ENCODE results near the gene TAGLN. TPM values are rescaled to one million over a fixed set of nuclear protein-coding genes. Genes with fewer than 3 reads are reported as not detected.

TAGLN gene
- total RNA-seq, 5 donors from 2014 or later (not counting 1 experiment from before 2014, with no cell fraction given), result 8.5 to 19.7 (median 13.4) TPM

DNA sequence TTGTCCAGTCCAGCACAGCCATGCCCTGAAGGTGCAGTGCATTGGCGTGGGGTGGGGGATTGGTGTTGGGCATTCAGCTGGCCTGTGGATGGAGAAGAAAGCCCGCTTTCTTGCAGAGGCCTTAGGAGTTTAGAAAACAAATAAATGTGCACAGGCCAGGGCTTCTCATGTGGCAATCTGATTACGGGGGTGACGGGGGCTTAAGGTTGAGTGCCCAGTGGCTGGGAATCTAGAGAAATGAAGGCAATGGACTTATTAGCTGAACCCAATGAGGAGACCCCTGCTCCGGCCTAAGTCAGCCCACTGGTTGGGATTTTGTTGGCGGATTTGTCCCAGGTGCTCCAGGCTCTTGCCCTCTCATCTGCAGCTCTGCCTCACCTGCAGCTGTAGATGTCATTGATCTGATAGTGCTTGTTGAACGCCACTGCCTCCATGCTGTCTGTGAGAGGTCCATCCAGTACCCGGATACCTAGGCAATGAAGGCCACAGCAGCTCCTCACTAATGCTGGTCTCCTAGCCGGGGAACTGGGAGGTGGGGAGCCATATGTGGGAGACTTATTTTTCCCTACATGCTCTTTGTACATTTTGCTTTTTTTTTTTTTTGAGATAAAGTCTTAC, 26.5 kb downstream of the TAGLN start:
- H3K4me3 Mint-ChIP-seq, result no peak overlapping the region
- ATAC-seq (replicated peaks in 1 of 4), result no peak
- Histone ChIP-seq H3K36me3 (ENCODE audit: control insufficient read depth in 2 of 2, extremely low read depth in 1 of 2, insufficient read depth in 1 of 2, low read length in 1 of 2) (peaks cover 31 to 91% of the 10 kb centered on the region in 2 donors), H3K4me3 (ENCODE audit: control insufficient read depth in 1 of 2, extremely low read depth in 1 of 2, low read length in 1 of 2) (no peak overlapping the region), H3K9me3 (no peaks in the 10 kb centered on the region), H3K27ac (ENCODE audit: low read length) (no peak overlapping the region), H3K27me3 (replicated peaks in 1 of 2; ENCODE audit: control insufficient read depth in 2 of 2, extremely low read depth in 1 of 2, insufficient read depth in 2 of 2, low read length in 1 of 2) (no peaks in the 10 kb centered on the region), H3K4me1 (ENCODE audit: control insufficient read depth in 1 of 2, extremely low read depth in 1 of 2, insufficient read depth in 2 of 2, low read length in 2 of 2) (peaks cover 10 to 46% of the 10 kb centered on the region in 2 experiments)
- no peaks in the 10 kb centered on the region for H3K27me3 Mint-ChIP-seq
- no peak overlapping the region for H3K27ac Mint-ChIP-seq
- DNase-seq, result no peak
- ChIA-PET CTCF (interaction anchor here (0.5 to 2.9 kb wide), 15 partner anchors 9 to 493 kb away, joined by 3 to 38 read pairs (median 4); partner anchors contain the start of genes APOA5 (in 1 of the 2) and SIDT2 (in 1 of the 2)), POLR2A (interaction anchor here in 1 of 2 donors (0.5 to 0.7 kb wide), 3 partner anchors 76 to 589 kb away, joined by 3 to 6 read pairs (median 5); no protein-coding TSS in a partner anchor)
- H3K9me3 Mint-ChIP-seq, result no peaks in the 10 kb centered on the region
- 97% methylated on average over 7 of the region's 9 CpGs for WGBS (ENCODE audit: insufficient coverage)
- H3K36me3 Mint-ChIP-seq, result peaks cover 55% of the 10 kb centered on the region
- peaks cover 34 to 46% (median 41%) of the 10 kb centered on the region in 3 donors for H3K4me1 Mint-ChIP-seq

DNA sequence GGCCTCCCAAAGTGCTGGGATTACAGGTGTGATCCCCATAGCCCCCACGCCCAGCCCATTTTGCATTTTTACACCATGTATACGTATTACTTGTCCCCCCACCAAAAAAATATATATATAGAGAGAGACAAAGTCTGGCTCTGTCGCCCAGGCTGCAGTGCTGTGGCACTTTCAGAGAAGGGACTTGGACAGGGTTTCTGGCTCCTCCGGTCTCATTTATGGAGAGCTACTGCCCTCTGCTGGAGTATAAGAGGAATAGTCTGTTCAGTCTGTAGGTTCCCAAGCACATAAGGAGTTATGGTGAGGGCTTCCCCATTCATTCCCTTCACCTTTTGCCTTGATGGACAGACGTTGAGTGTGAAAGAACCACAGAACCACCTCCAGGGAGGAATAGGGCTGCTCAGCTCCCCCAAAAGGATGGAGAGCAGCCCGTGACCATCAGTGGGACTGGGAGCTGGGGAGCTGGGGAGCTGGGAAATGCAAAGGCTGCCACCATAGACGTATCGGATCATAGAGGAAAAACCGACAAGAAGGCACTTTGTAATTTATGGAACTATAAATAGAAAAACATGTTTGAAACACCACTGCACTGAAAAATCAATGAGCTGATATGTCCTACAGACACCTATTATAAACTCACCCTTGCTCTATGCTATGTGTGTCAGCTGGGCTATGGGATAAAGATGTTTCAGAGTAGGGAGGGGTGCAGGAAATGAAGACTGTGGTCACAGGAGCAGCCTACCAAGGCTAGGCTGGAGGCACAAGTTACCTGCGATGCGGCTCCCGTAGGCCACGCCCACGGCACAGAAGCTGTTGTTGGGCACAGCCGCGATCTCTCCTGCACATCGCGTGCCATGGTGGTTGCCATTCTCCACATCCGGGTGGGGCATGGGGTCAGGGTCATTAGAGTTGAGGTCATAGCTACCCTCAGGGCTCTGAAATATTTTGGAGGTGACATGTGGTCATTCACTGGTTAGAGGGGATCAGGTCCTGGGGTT, 27.5 kb downstream of the TAGLN start:
- CTCF ChIA-PET, result interaction anchor here (0.6 to 2.9 kb wide), 20 partner anchors 8 to 494 kb away, joined by 3 to 38 read pairs (median 5); partner anchors contain the start of genes APOA5 (in 1 of the 2), SIDT2 (in 1 of the 2) and ZPR1 (in 1 of the 2)
- DNase-seq, result peak in 32 of 35 experiments; percentile 16 to 86 (median 36)
- H3K27me3 ChIP-seq (replicated peaks in 1 of 2; ENCODE audit: control insufficient read depth in 2 of 2, extremely low read depth in 1 of 2, insufficient read depth in 2 of 2, low read length in 1 of 2), result no peaks in the 10 kb centered on the region
- H3K4me1 ChIP-seq (ENCODE audit: control insufficient read depth in 1 of 2, extremely low read depth in 1 of 2, insufficient read depth in 2 of 2, low read length in 2 of 2), result peaks cover 14 to 56% of the 10 kb centered on the region in 2 experiments
- WGBS (ENCODE audit: insufficient coverage), result 76% methylated on average over 11 of the region's 19 CpGs
- H3K4me3 ChIP-seq (ENCODE audit: control insufficient read depth in 1 of 2, extremely low read depth in 1 of 2, low read length in 1 of 2), result no peak overlapping the region
- ATAC-seq (replicated peaks in 1 of 4), result peak; percentile 59 to 68 (median 62)
- Mint-ChIP-seq H3K9me3 (no peaks in the 10 kb centered on the region), H3K4me3 (peak overlapping the region in 1 of 3 donors; percentile 34), H3K4me1 (peaks cover 40 to 55% (median 46%) of the 10 kb centered on the region in 3 donors), H3K27me3 (no peaks in the 10 kb centered on the region), H3K27ac (peak overlapping the region; percentile 80 to 84), H3K36me3 (peaks cover 55% of the 10 kb centered on the region)
- POLR2A ChIA-PET, result interaction anchor here (0.5 to 0.9 kb wide), 4 partner anchors 41 to 406 kb away, joined by 3 to 5 read pairs (median 4); no protein-coding TSS in a partner anchor
- peaks cover 28 to 81% of the 10 kb centered on the region in 2 donors for H3K36me3 ChIP-seq (ENCODE audit: control insufficient read depth in 2 of 2, extremely low read depth in 1 of 2, insufficient read depth in 1 of 2, low read length in 1 of 2)
- peak overlapping the region; percentile 4 for H3K27ac ChIP-seq (ENCODE audit: low read length)
- no peaks in the 10 kb centered on the region for H3K9me3 ChIP-seq

- peaks cover 41 to 57% (median 45%) of the 10 kb centered on the region in 3 donors for H3K4me1 Mint-ChIP-seq
Measured at GRCh38 chr11:117228091-117228490, 28.9 kb downstream of the TAGLN start.

GRCh38 chr11:117229411-117229810, 30.2 kb downstream of the TAGLN start:
- CTCF ChIA-PET, result interaction anchor here in 1 of 2 donors (1.1 kb wide), 1 partner anchor 48 kb away, joined by 5 read pairs; no protein-coding TSS in a partner anchor
- H3K4me1 Mint-ChIP-seq, result peaks cover 54 to 70% (median 58%) of the 10 kb centered on the region in 3 donors

More at GRCh38 chr11:117228091-117228490, 28.9 kb downstream of the TAGLN start:
- Mint-ChIP-seq H3K4me3 (peak overlapping the region; percentile 7 to 45 (median 17)), H3K27ac (peak overlapping the region; percentile 64 to 77), H3K27me3 (no peaks in the 10 kb centered on the region), H3K36me3 (peaks cover 47% of the 10 kb centered on the region), H3K9me3 (no peaks in the 10 kb centered on the region)
- Histone ChIP-seq H3K4me3 (ENCODE audit: control insufficient read depth in 1 of 2, extremely low read depth in 1 of 2, low read length in 1 of 2) (no peak overlapping the region), H3K27me3 (replicated peaks in 1 of 2; ENCODE audit: control insufficient read depth in 2 of 2, extremely low read depth in 1 of 2, insufficient read depth in 2 of 2, low read length in 1 of 2) (no peaks in the 10 kb centered on the region), H3K9me3 (no peaks in the 10 kb centered on the region), H3K36me3 (ENCODE audit: control insufficient read depth in 2 of 2, extremely low read depth in 1 of 2, insufficient read depth in 1 of 2, low read length in 1 of 2) (peaks cover 26 to 68% of the 10 kb centered on the region in 2 donors), H3K27ac (ENCODE audit: low read length) (no peak overlapping the region), H3K4me1 (ENCODE audit: control insufficient read depth in 1 of 2, extremely low read depth in 1 of 2, insufficient read depth in 2 of 2, low read length in 2 of 2) (peaks cover 14 to 61% of the 10 kb centered on the region in 2 experiments)
- CTCF ChIA-PET, result interaction anchor here in 1 of 2 donors (0.8 to 1.4 kb wide), 3 partner anchors 8 to 337 kb away, joined by 3 to 10 read pairs (median 7); no protein-coding TSS in a partner anchor
- ATAC-seq (replicated peaks in 1 of 4) (no peak), DNase-seq (no peak)
- POLR2A ChIA-PET, result interaction anchor here in 1 of 2 donors (0.6 kb wide), 1 partner anchor 350 kb away, joined by 3 read pairs; no protein-coding TSS in a partner anchor
- no CpG with 5 or more reads among the region's 11 CpGs for WGBS (ENCODE audit: insufficient coverage)

DNA sequence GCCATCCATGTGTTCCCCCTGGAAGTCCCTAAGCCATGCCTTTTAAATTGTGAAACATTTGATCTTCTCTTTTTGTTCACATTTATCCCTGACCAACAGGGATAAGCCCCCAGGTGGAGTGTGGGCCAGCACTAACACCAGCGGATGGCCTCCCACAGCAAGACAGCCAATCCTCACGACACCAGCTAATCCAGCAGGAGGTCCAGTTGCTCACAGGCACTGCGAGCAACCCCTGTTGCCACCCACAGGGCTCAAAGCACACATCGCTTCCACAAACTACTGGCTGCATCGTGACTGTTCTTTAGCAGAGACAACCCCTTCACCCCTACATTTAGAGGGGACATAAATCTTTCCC, 30.7 kb downstream of the TAGLN start:
- H3K27me3 Mint-ChIP-seq, result no peaks in the 10 kb centered on the region
- peaks cover 34% of the 10 kb centered on the region for H3K36me3 Mint-ChIP-seq
- ATAC-seq (replicated peaks in 1 of 4) (no peak), DNase-seq (no peak)
- Histone ChIP-seq H3K4me1 (ENCODE audit: control insufficient read depth in 1 of 2, extremely low read depth in 1 of 2, insufficient read depth in 2 of 2, low read length in 2 of 2) (peaks cover 16 to 64% of the 10 kb centered on the region in 2 experiments), H3K36me3 (ENCODE audit: control insufficient read depth in 2 of 2, extremely low read depth in 1 of 2, insufficient read depth in 1 of 2, low read length in 1 of 2) (peaks cover 10 to 50% of the 10 kb centered on the region in 2 donors), H3K27ac (ENCODE audit: low read length) (peak overlapping the region; percentile 84), H3K27me3 (replicated peaks in 1 of 2; ENCODE audit: control insufficient read depth in 2 of 2, extremely low read depth in 1 of 2, insufficient read depth in 2 of 2, low read length in 1 of 2) (no peaks in the 10 kb centered on the region), H3K4me3 (ENCODE audit: control insufficient read depth in 1 of 2, extremely low read depth in 1 of 2, low read length in 1 of 2) (peak overlapping the region; percentile 65 to 88), H3K9me3 (no peaks in the 10 kb centered on the region)
- H3K27ac Mint-ChIP-seq, result peak overlapping the region; percentile 95 to 99
- CTCF ChIA-PET, result interaction anchor here in 1 of 2 donors (1.0 to 1.9 kb wide), 5 partner anchors 49 to 438 kb away, joined by 3 to 12 read pairs (median 4); partner anchors contain the start of genes APOA5 and SIDT2
- H3K4me1 Mint-ChIP-seq, result peaks cover 55 to 71% (median 59%) of the 10 kb centered on the region in 3 donors
- POLR2A ChIA-PET, result no interaction called here
- H3K4me3 Mint-ChIP-seq, result peak overlapping the region; percentile 89 to 98 (median 96)
- H3K9me3 Mint-ChIP-seq, result no peaks in the 10 kb centered on the region
- 40% methylated on average over 4 of the region's 5 CpGs for WGBS (ENCODE audit: insufficient coverage)

More at GRCh38 chr11:117229411-117229810, 30.2 kb downstream of the TAGLN start:
- 98% methylated on average over 12 of the region's 12 CpGs for WGBS (ENCODE audit: insufficient coverage)
- no peaks in the 10 kb centered on the region for H3K9me3 Mint-ChIP-seq
- no peaks in the 10 kb centered on the region for H3K27me3 ChIP-seq (replicated peaks in 1 of 2; ENCODE audit: control insufficient read depth in 2 of 2, extremely low read depth in 1 of 2, insufficient read depth in 2 of 2, low read length in 1 of 2)
- H3K27ac ChIP-seq (ENCODE audit: low read length), result peak overlapping the region; percentile 84
- H3K4me3 ChIP-seq (ENCODE audit: control insufficient read depth in 1 of 2, extremely low read depth in 1 of 2, low read length in 1 of 2), result peak overlapping the region in 1 of 2 donors; percentile 65
- ATAC-seq (replicated peaks in 1 of 4) (no peak), DNase-seq (no peak)
- H3K27ac Mint-ChIP-seq, result peak overlapping the region; percentile 95 to 99
- no peaks in the 10 kb centered on the region for H3K27me3 Mint-ChIP-seq
- peaks cover 16 to 64% of the 10 kb centered on the region in 2 experiments for H3K4me1 ChIP-seq (ENCODE audit: control insufficient read depth in 1 of 2, extremely low read depth in 1 of 2, insufficient read depth in 2 of 2, low read length in 2 of 2)
- no peaks in the 10 kb centered on the region for H3K9me3 ChIP-seq
- peak overlapping the region; percentile 89 to 98 (median 96) for H3K4me3 Mint-ChIP-seq
- POLR2A ChIA-PET, result no interaction called here
- peaks cover 34% of the 10 kb centered on the region for H3K36me3 Mint-ChIP-seq
- peaks cover 14 to 55% of the 10 kb centered on the region in 2 donors for H3K36me3 ChIP-seq (ENCODE audit: control insufficient read depth in 2 of 2, extremely low read depth in 1 of 2, insufficient read depth in 1 of 2, low read length in 1 of 2)
